Measurements from ENCODE around the gene VPS16.

Gene VPS16

DNA sequence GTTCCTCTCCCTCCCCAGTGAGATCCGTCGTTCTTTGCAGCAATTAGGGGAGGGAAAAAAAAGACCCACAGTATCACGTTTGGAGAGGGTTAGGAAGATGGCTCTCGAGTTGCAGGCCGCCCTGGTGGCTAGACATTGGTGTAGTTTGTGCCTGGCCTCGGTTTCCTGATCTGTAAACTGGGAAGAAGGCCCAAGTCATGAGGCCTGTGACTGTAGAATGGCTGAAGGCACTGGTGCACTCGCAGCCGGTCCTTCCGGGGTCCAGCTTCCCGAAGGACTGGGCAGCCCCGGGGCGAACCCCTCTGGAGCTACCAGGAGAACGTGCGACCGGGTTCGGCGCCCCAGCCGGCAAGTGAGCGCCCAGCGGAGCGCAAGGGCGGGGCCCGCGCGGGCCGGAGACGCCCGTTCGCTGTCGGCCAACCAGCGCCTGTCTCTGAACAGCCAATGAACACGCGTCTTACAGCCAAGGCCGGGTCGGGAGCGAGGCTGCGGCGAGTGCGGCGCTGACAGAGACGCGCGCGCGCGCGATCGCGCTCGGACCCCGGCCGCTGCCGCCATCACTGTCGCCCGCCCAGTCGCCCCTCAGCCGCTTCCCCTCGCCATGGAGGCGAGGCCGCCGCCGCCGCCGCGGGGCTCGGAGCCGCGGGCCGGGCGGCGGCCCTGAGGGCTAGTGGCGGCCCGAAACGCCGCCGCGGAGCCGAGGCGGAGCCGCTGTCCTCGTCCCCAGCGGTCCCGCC lies 32.6 kb downstream of the VPS16 start, which contains the start of gene PTPRA (continued):
- TF ChIP-seq, protein P1, sequence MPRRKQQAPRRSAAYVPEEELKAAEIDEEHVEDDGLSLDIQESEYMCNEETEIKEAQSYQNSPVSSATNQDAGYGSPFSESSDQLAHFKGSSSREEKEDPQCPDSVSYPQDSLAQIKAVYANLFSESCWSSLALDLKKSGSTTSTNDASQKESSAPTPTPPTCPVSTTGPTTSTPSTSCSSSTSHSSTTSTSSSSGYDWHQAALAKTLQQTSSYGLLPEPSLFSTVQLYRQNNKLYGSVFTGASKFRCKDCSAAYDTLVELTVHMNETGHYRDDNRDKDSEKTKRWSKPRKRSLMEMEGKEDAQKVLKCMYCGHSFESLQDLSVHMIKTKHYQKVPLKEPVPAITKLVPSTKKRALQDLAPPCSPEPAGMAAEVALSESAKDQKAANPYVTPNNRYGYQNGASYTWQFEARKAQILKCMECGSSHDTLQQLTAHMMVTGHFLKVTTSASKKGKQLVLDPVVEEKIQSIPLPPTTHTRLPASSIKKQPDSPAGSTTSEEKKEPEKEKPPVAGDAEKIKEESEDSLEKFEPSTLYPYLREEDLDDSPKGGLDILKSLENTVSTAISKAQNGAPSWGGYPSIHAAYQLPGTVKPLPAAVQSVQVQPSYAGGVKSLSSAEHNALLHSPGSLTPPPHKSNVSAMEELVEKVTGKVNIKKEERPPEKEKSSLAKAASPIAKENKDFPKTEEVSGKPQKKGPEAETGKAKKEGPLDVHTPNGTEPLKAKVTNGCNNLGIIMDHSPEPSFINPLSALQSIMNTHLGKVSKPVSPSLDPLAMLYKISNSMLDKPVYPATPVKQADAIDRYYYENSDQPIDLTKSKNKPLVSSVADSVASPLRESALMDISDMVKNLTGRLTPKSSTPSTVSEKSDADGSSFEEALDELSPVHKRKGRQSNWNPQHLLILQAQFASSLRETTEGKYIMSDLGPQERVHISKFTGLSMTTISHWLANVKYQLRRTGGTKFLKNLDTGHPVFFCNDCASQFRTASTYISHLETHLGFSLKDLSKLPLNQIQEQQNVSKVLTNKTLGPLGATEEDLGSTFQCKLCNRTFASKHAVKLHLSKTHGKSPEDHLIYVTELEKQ (tag by site-specific recombination; IDR thresholded peaks at IDR 0.05; ENCODE audit: borderline replicate concordance), result no peak
- TF ChIP-seq, protein P2, sequence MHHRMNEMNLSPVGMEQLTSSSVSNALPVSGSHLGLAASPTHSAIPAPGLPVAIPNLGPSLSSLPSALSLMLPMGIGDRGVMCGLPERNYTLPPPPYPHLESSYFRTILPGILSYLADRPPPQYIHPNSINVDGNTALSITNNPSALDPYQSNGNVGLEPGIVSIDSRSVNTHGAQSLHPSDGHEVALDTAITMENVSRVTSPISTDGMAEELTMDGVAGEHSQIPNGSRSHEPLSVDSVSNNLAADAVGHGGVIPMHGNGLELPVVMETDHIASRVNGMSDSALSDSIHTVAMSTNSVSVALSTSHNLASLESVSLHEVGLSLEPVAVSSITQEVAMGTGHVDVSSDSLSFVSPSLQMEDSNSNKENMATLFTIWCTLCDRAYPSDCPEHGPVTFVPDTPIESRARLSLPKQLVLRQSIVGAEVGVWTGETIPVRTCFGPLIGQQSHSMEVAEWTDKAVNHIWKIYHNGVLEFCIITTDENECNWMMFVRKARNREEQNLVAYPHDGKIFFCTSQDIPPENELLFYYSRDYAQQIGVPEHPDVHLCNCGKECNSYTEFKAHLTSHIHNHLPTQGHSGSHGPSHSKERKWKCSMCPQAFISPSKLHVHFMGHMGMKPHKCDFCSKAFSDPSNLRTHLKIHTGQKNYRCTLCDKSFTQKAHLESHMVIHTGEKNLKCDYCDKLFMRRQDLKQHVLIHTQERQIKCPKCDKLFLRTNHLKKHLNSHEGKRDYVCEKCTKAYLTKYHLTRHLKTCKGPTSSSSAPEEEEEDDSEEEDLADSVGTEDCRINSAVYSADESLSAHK (tag by site-specific recombination; IDR thresholded peaks at IDR 0.05), result no peak; the same call in 1 of the 2 replicates
- TF ChIP-seq ZSCAN16 (tag by site-specific recombination; IDR thresholded peaks at IDR 0.05), result no peak
- TF ChIP-seq ZNF701 (tag by site-specific recombination; IDR thresholded peaks at IDR 0.05), result no peak
- TF ChIP-seq PRDM1 (tag by site-specific recombination; IDR thresholded peaks at IDR 0.05), result no peak
- no peak for TF ChIP-seq MYNN (tag by site-specific recombination; IDR thresholded peaks at IDR 0.05; ENCODE audit: borderline replicate concordance)
- peak; percentile 51; the same call in 1 of the 2 replicates for TF ChIP-seq SP7 (tag by site-specific recombination; IDR thresholded peaks at IDR 0.05)
- TF ChIP-seq GLI4 (tag by site-specific recombination; IDR thresholded peaks at IDR 0.05), result no peak
- no peak for TF ChIP-seq ZNF549 (tag by site-specific recombination; IDR thresholded peaks at IDR 0.05)
- TF ChIP-seq ZNF585B (tag by site-specific recombination; IDR thresholded peaks at IDR 0.05), result no peak
- TF ChIP-seq ZNF792 (tag by site-specific recombination; IDR thresholded peaks at IDR 0.05), result no peak
- TF ChIP-seq, protein P3, sequence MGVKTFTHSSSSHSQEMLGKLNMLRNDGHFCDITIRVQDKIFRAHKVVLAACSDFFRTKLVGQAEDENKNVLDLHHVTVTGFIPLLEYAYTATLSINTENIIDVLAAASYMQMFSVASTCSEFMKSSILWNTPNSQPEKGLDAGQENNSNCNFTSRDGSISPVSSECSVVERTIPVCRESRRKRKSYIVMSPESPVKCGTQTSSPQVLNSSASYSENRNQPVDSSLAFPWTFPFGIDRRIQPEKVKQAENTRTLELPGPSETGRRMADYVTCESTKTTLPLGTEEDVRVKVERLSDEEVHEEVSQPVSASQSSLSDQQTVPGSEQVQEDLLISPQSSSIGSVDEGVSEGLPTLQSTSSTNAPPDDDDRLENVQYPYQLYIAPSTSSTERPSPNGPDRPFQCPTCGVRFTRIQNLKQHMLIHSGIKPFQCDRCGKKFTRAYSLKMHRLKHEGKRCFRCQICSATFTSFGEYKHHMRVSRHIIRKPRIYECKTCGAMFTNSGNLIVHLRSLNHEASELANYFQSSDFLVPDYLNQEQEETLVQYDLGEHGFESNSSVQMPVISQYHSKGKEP (tag by site-specific recombination; IDR thresholded peaks at IDR 0.05), result no peak
- no peak for TF ChIP-seq ZNF23 (tag by site-specific recombination; IDR thresholded peaks at IDR 0.05; ENCODE audit: borderline replicate concordance)
- TF ChIP-seq, protein P4, sequence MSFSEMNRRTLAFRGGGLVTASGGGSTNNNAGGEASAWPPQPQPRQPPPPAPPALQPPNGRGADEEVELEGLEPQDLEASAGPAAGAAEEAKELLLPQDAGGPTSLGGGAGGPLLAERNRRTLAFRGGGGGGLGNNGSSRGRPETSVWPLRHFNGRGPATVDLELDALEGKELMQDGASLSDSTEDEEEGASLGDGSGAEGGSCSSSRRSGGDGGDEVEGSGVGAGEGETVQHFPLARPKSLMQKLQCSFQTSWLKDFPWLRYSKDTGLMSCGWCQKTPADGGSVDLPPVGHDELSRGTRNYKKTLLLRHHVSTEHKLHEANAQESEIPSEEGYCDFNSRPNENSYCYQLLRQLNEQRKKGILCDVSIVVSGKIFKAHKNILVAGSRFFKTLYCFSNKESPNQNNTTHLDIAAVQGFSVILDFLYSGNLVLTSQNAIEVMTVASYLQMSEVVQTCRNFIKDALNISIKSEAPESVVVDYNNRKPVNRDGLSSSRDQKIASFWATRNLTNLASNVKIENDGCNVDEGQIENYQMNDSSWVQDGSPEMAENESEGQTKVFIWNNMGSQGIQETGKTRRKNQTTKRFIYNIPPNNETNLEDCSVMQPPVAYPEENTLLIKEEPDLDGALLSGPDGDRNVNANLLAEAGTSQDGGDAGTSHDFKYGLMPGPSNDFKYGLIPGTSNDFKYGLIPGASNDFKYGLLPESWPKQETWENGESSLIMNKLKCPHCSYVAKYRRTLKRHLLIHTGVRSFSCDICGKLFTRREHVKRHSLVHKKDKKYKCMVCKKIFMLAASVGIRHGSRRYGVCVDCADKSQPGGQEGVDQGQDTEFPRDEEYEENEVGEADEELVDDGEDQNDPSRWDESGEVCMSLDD (tag by site-specific recombination; IDR thresholded peaks at IDR 0.05), result peak; percentile 50; the same call in 1 of the 2 replicates
- no peak for TF ChIP-seq IKZF3 (tag by site-specific recombination; IDR thresholded peaks at IDR 0.05)
- no peak for TF ChIP-seq ZNF394 (tag by site-specific recombination; IDR thresholded peaks at IDR 0.05; ENCODE audit: borderline replicate concordance)
- TF ChIP-seq ZNF366 (tag by site-specific recombination; conservative IDR thresholded peaks at IDR 0.05), result no peak
- peak; percentile 68; the same call in 1 of the 2 replicates for TF ChIP-seq ZNF24 (tag by site-specific recombination; IDR thresholded peaks at IDR 0.05)
- peak; percentile 77 for TF ChIP-seq ZBTB20 (tag by site-specific recombination; IDR thresholded peaks at IDR 0.05)
- TF ChIP-seq, protein P5, sequence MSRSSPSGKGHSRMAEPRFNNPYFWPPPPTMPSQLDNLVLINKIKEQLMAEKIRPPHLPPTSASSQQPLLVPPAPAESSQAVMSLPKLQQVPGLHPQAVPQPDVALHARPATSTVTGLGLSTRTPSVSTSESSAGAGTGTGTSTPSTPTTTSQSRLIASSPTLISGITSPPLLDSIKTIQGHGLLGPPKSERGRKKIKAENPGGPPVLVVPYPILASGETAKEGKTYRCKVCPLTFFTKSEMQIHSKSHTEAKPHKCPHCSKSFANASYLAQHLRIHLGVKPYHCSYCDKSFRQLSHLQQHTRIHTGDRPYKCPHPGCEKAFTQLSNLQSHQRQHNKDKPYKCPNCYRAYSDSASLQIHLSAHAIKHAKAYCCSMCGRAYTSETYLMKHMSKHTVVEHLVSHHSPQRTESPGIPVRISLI (tag by site-specific recombination; IDR thresholded peaks at IDR 0.05), result no peak
- TF ChIP-seq, protein P6, sequence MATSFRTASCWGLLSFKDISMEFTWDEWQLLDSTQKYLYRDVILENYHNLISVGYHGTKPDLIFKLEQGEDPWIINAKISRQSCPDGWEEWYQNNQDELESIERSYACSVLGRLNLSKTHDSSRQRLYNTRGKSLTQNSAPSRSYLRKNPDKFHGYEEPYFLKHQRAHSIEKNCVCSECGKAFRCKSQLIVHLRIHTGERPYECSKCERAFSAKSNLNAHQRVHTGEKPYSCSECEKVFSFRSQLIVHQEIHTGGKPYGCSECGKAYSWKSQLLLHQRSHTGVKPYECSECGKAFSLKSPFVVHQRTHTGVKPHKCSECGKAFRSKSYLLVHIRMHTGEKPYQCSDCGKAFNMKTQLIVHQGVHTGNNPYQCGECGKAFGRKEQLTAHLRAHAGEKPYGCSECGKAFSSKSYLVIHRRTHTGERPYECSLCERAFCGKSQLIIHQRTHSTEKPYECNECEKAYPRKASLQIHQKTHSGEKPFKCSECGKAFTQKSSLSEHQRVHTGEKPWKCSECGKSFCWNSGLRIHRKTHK (tag by site-specific recombination; IDR thresholded peaks at IDR 0.05), result no peak
- TF ChIP-seq, protein P7, sequence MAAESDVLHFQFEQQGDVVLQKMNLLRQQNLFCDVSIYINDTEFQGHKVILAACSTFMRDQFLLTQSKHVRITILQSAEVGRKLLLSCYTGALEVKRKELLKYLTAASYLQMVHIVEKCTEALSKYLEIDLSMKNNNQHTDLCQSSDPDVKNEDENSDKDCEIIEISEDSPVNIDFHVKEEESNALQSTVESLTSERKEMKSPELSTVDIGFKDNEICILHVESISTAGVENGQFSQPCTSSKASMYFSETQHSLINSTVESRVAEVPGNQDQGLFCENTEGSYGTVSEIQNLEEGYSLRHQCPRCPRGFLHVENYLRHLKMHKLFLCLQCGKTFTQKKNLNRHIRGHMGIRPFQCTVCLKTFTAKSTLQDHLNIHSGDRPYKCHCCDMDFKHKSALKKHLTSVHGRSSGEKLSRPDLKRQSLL (tag by site-specific recombination; IDR thresholded peaks at IDR 0.05), result no peak
- TF ChIP-seq ZNF426 (tag by site-specific recombination; IDR thresholded peaks at IDR 0.05), result no peak
- TF ChIP-seq, protein P8, sequence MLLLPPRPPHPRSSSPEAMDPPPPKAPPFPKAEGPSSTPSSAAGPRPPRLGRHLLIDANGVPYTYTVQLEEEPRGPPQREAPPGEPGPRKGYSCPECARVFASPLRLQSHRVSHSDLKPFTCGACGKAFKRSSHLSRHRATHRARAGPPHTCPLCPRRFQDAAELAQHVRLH (tag by site-specific recombination; IDR thresholded peaks at IDR 0.05), result no peak
